Measurements from ENCODE around the gene SLC8B1.

DNA sequence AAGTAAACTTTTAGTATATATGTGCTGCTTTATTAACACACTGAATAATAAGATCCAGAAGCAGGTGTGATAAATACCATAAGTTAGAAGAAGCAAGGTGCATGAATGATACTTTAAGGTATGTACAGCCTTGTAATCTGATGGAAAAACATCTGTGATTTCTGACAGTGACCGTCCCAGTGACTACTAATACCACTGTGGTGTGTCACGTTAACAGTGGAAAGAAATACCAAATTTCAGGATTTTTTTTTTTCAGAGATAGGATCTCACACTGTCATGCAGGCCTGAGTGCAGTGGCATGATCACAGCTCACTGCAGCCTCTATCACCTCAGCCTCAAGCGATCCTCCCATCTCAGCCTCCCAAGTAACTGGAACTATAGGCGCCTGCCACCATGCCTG is 47.3 kb upstream of the SLC8B1 start:
- TF ChIP-seq, protein P1, sequence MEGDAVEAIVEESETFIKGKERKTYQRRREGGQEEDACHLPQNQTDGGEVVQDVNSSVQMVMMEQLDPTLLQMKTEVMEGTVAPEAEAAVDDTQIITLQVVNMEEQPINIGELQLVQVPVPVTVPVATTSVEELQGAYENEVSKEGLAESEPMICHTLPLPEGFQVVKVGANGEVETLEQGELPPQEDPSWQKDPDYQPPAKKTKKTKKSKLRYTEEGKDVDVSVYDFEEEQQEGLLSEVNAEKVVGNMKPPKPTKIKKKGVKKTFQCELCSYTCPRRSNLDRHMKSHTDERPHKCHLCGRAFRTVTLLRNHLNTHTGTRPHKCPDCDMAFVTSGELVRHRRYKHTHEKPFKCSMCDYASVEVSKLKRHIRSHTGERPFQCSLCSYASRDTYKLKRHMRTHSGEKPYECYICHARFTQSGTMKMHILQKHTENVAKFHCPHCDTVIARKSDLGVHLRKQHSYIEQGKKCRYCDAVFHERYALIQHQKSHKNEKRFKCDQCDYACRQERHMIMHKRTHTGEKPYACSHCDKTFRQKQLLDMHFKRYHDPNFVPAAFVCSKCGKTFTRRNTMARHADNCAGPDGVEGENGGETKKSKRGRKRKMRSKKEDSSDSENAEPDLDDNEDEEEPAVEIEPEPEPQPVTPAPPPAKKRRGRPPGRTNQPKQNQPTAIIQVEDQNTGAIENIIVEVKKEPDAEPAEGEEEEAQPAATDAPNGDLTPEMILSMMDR (IDR thresholded peaks at IDR 0.05; ENCODE audit: low read depth, low read length), result no peak
- no peak for TF ChIP-seq EZH2phosphoT487 (IDR thresholded peaks at IDR 0.05; ENCODE audit: low read depth)
